GM21447 (cell line): Measurements from ENCODE around the gene CXCL10.
A peak's percentile ranks its signal among the peaks of the same experiment; 100 is the strongest.
"Not testable (repeated sequence)": the region's sequence is repeated elsewhere in the genome, so short reads cannot be mapped to it uniquely, and the experiment has no call there.

ENCODE experiments used
- ATAC-seq: cut with Tn5 transposase; IDR thresholded peaks from one replicate; pipeline ENCODE4 v1.9.1; 2021; ENCODE audit not compliant: unreplicated experiment

CXCL10 gene

GRCh38 chr4:76023389-76023788, at the start of gene CXCL10:
Gene CXCL10, minus strand, starts transcription at chr4:76023497. Its CDS starts 66 bp downstream, at chr4:76023431.
- no peak for ATAC-seq

GRCh38 chr4:76072760-76073159, 49.5 kb upstream of the CXCL10 start:
- ATAC-seq = no peak

- ATAC-seq = peak; percentile 86
These were observed 44.5 kb upstream of the CXCL10 start for GRCh38 chr4:76067652-76068286.

- ATAC-seq = no peak
These were observed 43.2 kb upstream of the CXCL10 start for GRCh38 chr4:76066546-76066945.

- peak; percentile 65 for ATAC-seq
These were observed 38.7 kb upstream of the CXCL10 start for GRCh38 chr4:76061982-76062381.

GRCh38 chr4:76061421-76061820, 38.1 kb upstream of the CXCL10 start:
- ATAC-seq = no peak

GRCh38 chr4:76060506-76060905, 37.2 kb upstream of the CXCL10 start:
- no peak for ATAC-seq

GRCh38 chr4:76059750-76060149, 36.5 kb upstream of the CXCL10 start:
- ATAC-seq = no peak

- no peak for ATAC-seq
These were observed 35.7 kb upstream of the CXCL10 start for GRCh38 chr4:76058888-76059426.

- peak; percentile 34 for ATAC-seq
These were observed 35.0 kb upstream of the CXCL10 start for GRCh38 chr4:76058302-76058701.

GRCh38 chr4:76055421-76055820, 32.1 kb upstream of the CXCL10 start:
- ATAC-seq = no peak

- ATAC-seq = peak; percentile 96
These were observed 31.7 kb upstream of the CXCL10 start for GRCh38 chr4:76055016-76055415.

GRCh38 chr4:76053730-76054129, 30.4 kb upstream of the CXCL10 start:
- no peak for ATAC-seq

GRCh38 chr4:76050560-76051050, 27.3 kb upstream of the CXCL10 start:
- not testable (repeated sequence) for ATAC-seq

GRCh38 chr4:76049860-76050416, 26.6 kb upstream of the CXCL10 start:
- ATAC-seq = not testable (repeated sequence)

GRCh38 chr4:76044686-76045085, 21.4 kb upstream of the CXCL10 start:
- not testable (repeated sequence) for ATAC-seq

GRCh38 chr4:76043306-76043705, 20.0 kb upstream of the CXCL10 start:
- ATAC-seq = not testable (repeated sequence)

GRCh38 chr4:76042241-76042998, 19.1 kb upstream of the CXCL10 start:
- ATAC-seq = not testable (repeated sequence)

GRCh38 chr4:76036855-76037254, 13.6 kb upstream of the CXCL10 start:
- ATAC-seq = no peak

GRCh38 chr4:76035799-76036380, 12.6 kb upstream of the CXCL10 start, which contains the start of gene CXCL11:
Gene CXCL11, minus strand, starts transcription at chr4:76036070. Its CDS starts 83 bp downstream, at chr4:76035987.
- ATAC-seq = no peak

GRCh38 chr4:76035141-76035540, 11.8 kb upstream of the CXCL10 start:
- no peak for ATAC-seq
